ENCODE measurements around the gene ADGRE2.

DNA sequence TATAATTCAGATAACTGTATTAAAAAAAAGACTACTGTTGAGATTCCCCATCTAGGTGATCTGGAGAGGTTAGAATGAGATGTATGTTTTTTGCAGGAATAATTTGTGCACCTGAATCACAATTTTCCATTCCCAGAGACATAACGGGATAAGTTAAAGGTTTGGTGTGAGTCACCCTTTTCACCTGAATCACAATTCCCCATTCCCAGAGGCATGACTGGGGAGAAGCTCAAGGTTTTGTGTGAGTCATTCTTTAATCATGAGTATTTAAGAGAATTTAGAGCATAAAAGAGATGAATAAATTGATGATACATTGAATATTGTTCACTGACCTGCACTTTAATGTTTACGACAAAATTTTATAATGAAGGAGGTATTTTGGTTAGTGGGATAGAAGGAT lies 47.6 kb upstream of the ADGRE2 start:
- TF ChIP-seq, protein P1, sequence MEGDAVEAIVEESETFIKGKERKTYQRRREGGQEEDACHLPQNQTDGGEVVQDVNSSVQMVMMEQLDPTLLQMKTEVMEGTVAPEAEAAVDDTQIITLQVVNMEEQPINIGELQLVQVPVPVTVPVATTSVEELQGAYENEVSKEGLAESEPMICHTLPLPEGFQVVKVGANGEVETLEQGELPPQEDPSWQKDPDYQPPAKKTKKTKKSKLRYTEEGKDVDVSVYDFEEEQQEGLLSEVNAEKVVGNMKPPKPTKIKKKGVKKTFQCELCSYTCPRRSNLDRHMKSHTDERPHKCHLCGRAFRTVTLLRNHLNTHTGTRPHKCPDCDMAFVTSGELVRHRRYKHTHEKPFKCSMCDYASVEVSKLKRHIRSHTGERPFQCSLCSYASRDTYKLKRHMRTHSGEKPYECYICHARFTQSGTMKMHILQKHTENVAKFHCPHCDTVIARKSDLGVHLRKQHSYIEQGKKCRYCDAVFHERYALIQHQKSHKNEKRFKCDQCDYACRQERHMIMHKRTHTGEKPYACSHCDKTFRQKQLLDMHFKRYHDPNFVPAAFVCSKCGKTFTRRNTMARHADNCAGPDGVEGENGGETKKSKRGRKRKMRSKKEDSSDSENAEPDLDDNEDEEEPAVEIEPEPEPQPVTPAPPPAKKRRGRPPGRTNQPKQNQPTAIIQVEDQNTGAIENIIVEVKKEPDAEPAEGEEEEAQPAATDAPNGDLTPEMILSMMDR (conservative IDR thresholded peaks at IDR 0.05): no peak
- no peak for TF ChIP-seq EZH2 (IDR thresholded peaks at IDR 0.05; ENCODE audit: low read depth)
